HG03025 (cell line): ENCODE results near the gene ELANE.
"Not testable (repeated sequence)": the region's sequence is repeated elsewhere in the genome, so short reads cannot be mapped to it uniquely, and the experiment has no call there.

Source experiments
- ATAC-seq: cut with Tn5 transposase; IDR thresholded peaks from one replicate; pipeline ENCODE4 v1.9.1; 2021; ENCODE audit warnings: mild to moderate bottlenecking, moderate library complexity; ENCODE audit not compliant: unreplicated experiment, low FRiP score

Gene ELANE

GRCh38 chr19:813219-814151, 38.6 kb upstream of the ELANE start:
- ATAC-seq: no peak

DNA sequence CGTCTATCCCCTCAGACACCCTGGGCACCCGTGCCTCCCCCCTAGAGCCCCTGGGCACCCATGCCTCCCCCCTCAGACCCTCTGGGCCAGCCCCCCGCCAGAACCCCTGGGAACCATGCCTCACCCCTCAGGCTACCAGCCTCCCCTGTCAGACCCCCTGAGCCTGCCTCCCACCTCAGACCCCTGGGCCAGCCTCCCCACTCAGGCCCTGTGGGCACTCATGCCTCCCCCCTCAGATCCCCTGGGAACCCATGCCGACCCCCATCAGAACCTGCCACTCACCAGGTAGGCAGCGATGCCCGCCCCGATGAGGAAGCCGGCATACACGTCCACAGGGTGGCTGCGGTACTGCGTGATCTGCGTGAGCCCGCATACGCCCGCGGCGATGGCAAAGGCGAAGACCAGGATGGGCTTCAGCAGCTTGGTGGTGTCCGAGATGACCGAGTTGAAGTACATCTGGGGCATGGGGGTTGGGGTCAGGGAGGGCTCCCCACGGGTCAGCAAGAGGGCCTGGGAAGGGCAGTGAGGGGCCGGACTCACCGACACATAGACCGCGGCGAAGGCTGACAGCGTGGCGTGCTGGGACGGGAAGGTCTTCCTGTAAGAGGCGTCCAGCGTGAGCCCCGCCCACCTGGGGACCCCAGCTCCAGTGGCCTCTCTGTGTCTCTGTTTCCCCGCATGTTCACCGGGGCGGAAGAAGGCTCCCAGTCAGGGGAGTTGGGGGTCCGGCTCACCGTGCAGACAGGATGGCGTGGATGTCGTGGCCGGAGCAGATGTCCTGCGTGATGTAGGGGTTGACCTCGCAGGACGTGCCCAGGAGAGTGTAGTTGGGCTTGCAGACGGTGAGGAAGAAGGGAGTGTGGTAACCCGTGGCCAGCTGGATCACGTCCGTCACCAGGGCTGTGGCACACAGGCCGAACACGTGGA, 37.7 kb upstream of the ELANE start:
- no peak for ATAC-seq

DNA sequence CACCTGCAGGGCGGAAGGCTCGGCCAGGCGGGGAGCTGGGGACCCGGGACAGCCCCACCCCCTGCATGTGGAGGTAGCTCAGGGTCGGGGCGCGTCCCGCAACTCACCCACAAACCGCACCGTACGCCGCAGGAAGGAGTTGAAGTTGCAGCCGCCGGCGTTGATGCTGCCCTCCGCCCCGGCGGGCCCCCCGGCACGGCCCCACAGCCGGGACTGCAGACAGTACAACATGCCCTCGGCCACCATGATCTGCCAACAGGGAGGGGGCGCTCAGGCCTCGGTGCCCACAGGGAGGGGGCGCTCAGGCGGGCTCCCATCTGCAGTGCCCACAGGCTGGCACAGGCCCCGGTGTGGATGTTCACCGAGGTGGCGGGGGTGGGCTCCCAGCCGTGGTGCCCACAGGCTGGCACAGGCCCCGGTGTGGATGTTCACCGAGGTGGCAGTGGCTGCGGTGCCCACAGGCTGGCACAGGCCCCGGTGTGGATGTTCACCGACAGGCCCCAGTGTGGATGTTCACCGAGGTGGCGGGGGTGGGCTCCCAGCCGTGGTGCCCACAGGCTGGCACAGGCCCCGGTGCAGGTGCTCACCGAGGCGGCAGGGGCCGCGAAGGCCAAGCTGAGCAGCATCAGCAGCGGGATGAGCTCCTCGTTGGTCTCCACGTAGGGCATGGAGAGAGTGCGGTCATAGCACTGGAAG, 36.9 kb upstream of the ELANE start:
- no peak for ATAC-seq

DNA sequence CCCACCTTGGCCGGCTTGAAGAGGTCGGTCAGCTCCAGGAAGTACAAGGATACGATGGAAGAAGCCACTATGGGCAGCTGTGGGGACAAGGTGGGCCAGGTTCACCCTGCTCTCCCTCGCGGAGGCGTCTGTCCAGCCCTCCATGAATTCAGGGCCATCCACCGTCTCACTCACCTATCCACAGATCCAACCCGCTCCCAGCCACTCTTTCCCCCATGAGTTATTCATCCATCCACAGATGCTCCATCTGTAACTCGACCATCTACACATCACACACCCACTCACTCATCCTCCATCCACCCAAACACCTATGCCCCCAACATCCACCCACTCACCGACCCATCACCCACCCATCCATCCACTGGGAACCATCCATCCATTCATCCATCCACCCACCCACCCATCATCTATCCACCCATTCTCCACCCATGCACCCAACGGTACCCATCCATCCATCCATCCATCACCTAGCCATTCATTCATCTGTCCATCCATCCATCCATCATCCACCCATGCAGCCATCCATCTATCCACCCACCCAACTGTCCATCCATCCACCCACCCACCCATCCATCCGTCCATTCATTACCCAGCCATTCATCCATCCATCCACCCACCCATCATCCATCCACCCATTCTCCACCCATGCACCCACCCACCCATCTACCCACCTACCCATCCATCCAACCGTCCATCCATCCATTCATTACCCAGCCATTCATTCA, 36.2 kb upstream of the ELANE start:
- ATAC-seq: no peak

- ATAC-seq: no peak
Measured at GRCh38 chr19:816500-816857, 35.6 kb upstream of the ELANE start.

GRCh38 chr19:820212-820611, 31.9 kb upstream of the ELANE start:
- not testable (repeated sequence) for ATAC-seq

GRCh38 chr19:821231-821824, 30.8 kb upstream of the ELANE start:
- ATAC-seq: no peak

- no peak for ATAC-seq
Measured at GRCh38 chr19:821825-822503, 30.1 kb upstream of the ELANE start, which contains the start of gene PLPPR3. Gene PLPPR3, minus strand, starts transcription at chr19:821955. Its CDS starts 396 bp downstream, at chr19:821559.

GRCh38 chr19:823565-824121, 28.5 kb upstream of the ELANE start:
- ATAC-seq: no peak

GRCh38 chr19:824885-825284, 27.2 kb upstream of the ELANE start:
- ATAC-seq: no peak

DNA sequence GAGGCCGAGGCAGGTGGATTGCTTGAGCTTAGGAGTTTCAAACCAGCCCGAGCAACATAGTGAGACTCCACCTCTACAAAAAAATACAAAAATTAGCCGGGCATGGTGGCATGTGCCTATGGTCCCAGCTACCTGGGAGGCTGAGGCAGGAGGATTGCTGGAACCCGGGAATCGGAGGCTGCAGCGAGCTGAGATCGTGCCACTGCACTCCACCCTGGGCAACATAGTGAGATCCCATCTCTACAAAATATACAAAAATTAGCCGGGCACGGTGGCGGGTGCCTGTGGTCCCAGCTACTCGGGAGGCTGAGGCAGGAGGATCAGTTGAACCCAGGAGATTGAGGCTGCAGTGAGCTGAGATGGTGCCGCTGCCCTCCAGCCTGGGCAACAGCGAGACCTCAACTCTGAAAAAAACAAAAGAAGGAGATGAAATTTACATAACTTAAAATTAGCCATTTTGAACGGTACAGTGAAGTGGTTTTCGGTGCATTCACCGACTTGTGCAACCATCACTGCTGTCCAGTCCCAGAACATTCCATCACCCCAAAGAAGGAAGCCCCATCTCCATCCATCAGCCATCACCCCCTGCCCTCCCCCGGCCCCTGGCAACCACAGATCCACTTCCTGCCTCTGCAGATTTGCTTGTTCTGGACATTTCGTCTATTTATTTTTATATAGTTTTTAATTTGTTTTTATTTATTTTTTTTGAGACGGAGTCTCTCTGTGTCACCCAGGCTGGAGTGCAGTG, 26.0 kb upstream of the ELANE start:
- ATAC-seq: no peak

DNA sequence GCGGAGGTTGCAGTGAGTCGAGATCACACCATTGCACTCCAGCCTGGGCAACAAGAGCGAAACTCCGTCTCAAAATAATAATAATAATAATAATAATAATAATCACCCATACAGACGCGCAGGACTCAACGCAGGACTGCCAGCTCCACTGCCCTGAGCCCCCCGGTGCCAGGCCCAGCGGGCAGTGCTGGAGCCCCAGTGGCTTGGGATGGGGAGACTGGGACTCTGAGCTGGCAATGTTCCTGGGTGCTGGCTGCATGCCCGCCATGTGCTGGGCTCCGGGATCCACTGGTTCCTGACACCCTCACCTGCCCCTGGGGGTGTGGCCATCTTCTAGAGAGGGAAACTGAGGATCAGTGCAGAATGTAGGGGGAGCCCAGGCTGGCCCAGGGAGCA, 24.8 kb upstream of the ELANE start:
- ATAC-seq: no peak

GRCh38 chr19:827710-828321, 24.3 kb upstream of the ELANE start, which contains the start of gene AZU1:
Gene AZU1, plus strand, starts transcription at chr19:827837. Its CDS starts 10 bp downstream, at chr19:827847.
- ATAC-seq: no peak

DNA sequence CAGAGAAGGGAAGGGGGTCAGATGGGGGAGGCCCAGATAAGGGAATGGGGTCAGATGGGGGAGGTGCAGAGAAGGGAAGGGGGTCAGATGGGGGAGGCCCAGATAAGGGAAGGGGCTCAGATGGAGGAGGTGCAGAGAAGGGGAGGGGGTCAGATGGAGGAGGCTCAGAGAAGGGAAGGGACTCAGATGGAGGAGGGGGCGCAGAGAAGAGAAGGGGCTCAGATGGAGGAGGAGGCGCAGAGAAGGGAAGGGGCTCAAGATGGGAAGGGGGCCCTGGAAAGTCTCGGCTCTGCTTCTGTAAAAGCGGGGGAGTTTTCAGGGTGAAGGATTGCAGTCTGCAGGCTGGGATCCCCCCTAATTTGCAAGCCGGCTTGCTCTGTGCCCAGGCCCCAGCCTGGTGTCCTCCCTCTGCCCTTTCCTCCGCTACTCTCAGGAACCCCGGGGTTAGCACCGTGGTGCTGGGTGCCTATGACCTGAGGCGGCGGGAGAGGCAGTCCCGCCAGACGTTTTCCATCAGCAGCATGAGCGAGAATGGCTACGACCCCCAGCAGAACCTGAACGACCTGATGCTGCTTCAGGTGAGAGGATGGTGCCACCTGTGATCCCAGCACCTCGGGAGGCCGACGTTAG, 22.9 kb upstream of the ELANE start:
- no peak for ATAC-seq

- ATAC-seq: no peak
Measured at GRCh38 chr19:831407-832369, 20.4 kb upstream of the ELANE start.

DNA sequence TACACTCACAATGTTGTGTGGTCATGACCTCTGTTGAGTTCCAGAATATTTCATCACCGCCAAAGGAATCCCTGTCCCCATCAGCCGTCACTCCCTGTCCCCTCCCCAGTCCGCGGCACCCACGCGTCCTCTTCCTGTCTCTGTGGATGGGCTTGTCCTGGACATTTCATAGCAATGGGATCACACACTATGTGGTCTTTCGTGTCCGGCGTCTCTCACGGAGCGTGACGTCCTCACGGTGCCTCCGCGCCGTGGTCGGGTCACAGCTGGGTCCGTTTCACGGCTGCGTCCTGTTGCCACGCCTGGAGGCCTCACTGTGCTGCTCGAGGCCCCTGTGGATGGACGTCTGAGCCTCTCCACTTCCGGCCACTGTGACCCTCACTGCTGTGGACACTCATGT, 17.9 kb upstream of the ELANE start:
- ATAC-seq: no peak
